Mesodermal cell (in vitro differentiated cells): Measurements from ENCODE around the gene AMFR.

ENCODE experiments used
- H3K27ac ChIP-seq: 2 replicates; pipeline ENCODE4 v1.7.0; 2013; ENCODE audit warnings: mild to moderate bottlenecking, low read depth, low read length, moderate library complexity; ENCODE audit not compliant: severe bottlenecking
- H3K36me3 ChIP-seq: 2 replicates; pipeline ENCODE4 v1.7.1; 2013; ENCODE audit warnings: mild to moderate bottlenecking, low read length, moderate library complexity; ENCODE audit not compliant: control insufficient read depth, insufficient read depth
- H3K4me1 ChIP-seq: one replicate; pipeline ENCODE4 v1.7.1; 2013; ENCODE audit warnings: mild to moderate bottlenecking, low read length; ENCODE audit not compliant: insufficient read depth, control insufficient read depth, poor library complexity, severe bottlenecking
- H3K4me3 ChIP-seq: 2 replicates; pipeline ENCODE4 v1.7.0; 2013; ENCODE audit warnings: low read length, control low read depth, mild to moderate bottlenecking; ENCODE audit not compliant: insufficient read depth, poor library complexity, severe bottlenecking; ENCODE audit errors: extremely low read depth
- H3K9me3 ChIP-seq: 2 replicates; pipeline ENCODE4 v1.7.1; 2013; ENCODE audit warnings: mild to moderate bottlenecking, low read length, moderate library complexity; ENCODE audit not compliant: control insufficient read depth
- WGBS, 2 experiments: methylation state at CpG; one replicate each; pipeline ENCODE4 v1.1.5; 2013; ENCODE audit warnings: missing lambda C conversion rate in 2 of 2; ENCODE audit not compliant: insufficient coverage in 2 of 2; 5-methylcytosine and 5-hydroxymethylcytosine counted together

AMFR gene

GRCh38 chr16:56371660-56371937 is 53.7 kb downstream of the AMFR start:
- H3K27ac ChIP-seq: no peak overlapping the region
- WGBS, 2 experiments: no CpG with 5 or more reads among the region's 1 CpG

GRCh38 chr16:56370875-56371659 is 54.3 kb downstream of the AMFR start:
- H3K4me3 ChIP-seq: no peak overlapping the region
- H3K27ac ChIP-seq: no peak overlapping the region
- WGBS, 2 experiments: 74 to 100% methylated on average over 2 to 5 of the region's 6 CpGs
- peaks cover 7% of the 10 kb centered on the region for H3K4me1 ChIP-seq
- no peaks in the 10 kb centered on the region for H3K9me3 ChIP-seq
- H3K36me3 ChIP-seq: peaks cover 37% of the 10 kb centered on the region

More at GRCh38 chr16:56371660-56371937, 53.7 kb downstream of the AMFR start:
- Histone ChIP-seq H3K4me1 (peaks cover 7% of the 10 kb centered on the region), H3K4me3 (no peak overlapping the region), H3K36me3 (peaks cover 33% of the 10 kb centered on the region), H3K9me3 (no peaks in the 10 kb centered on the region)

- Histone ChIP-seq H3K9me3 (no peaks in the 10 kb centered on the region), H3K4me1 (peaks cover 7% of the 10 kb centered on the region), H3K36me3 (peaks cover 41% of the 10 kb centered on the region), H3K27ac (no peak overlapping the region), H3K4me3 (no peak overlapping the region)
- WGBS, 2 experiments: 100% methylated on average over 1 of the region's 2 CpGs; no CpG with 5 or more reads in 1 of the 2 experiments
These were observed 55.0 kb downstream of the AMFR start for GRCh38 chr16:56370185-56370874.

GRCh38 chr16:56369202-56369601 is 56.1 kb downstream of the AMFR start:
- Histone ChIP-seq H3K27ac (no peak overlapping the region), H3K36me3 (peaks cover 49% of the 10 kb centered on the region), H3K4me1 (peaks cover 7% of the 10 kb centered on the region), H3K9me3 (no peaks in the 10 kb centered on the region), H3K4me3 (no peak overlapping the region)
- WGBS, 2 experiments: 90 to 100% methylated on average over 4 of the region's 5 CpGs

GRCh38 chr16:56368545-56368944 is 56.8 kb downstream of the AMFR start:
- H3K36me3 ChIP-seq: peaks cover 55% of the 10 kb centered on the region
- peaks cover 7% of the 10 kb centered on the region for H3K4me1 ChIP-seq
- no peak overlapping the region for H3K4me3 ChIP-seq
- no peak overlapping the region for H3K27ac ChIP-seq
- no peaks in the 10 kb centered on the region for H3K9me3 ChIP-seq
- WGBS, 2 experiments: no CpG with 5 or more reads among the region's 2 CpGs

- peaks cover 7% of the 10 kb centered on the region for H3K4me1 ChIP-seq
- no peak overlapping the region for H3K4me3 ChIP-seq
- peaks cover 63% of the 10 kb centered on the region for H3K36me3 ChIP-seq
- no peaks in the 10 kb centered on the region for H3K9me3 ChIP-seq
- WGBS, 2 experiments: 94% methylated on average over 5 of the region's 6 CpGs
- no peak overlapping the region for H3K27ac ChIP-seq
These were observed 57.6 kb downstream of the AMFR start for GRCh38 chr16:56367764-56368163.

GRCh38 chr16:56366945-56367344 is 58.4 kb downstream of the AMFR start:
- no peaks in the 10 kb centered on the region for H3K9me3 ChIP-seq
- H3K4me3 ChIP-seq: no peak overlapping the region
- H3K27ac ChIP-seq: no peak overlapping the region
- H3K4me1 ChIP-seq: peaks cover 7% of the 10 kb centered on the region
- WGBS, 2 experiments: 95 to 97% methylated on average over 7 to 9 of the region's 9 CpGs
- H3K36me3 ChIP-seq: peaks cover 71% of the 10 kb centered on the region

GRCh38 chr16:56365552-56365951 is 59.8 kb downstream of the AMFR start:
- 96 to 98% methylated on average over 4 of the region's 7 CpGs for WGBS, 2 experiments
- H3K36me3 ChIP-seq: peaks cover 79% of the 10 kb centered on the region
- no peak overlapping the region for H3K27ac ChIP-seq
- no peak overlapping the region for H3K4me3 ChIP-seq
- H3K9me3 ChIP-seq: no peaks in the 10 kb centered on the region
- peaks cover 3% of the 10 kb centered on the region for H3K4me1 ChIP-seq

- Histone ChIP-seq H3K9me3 (no peaks in the 10 kb centered on the region), H3K4me3 (no peak overlapping the region), H3K4me1 (no peaks in the 10 kb centered on the region), H3K36me3 (peaks cover 81% of the 10 kb centered on the region), H3K27ac (no peak overlapping the region)
- 95% methylated on average over 7 to 8 of the region's 8 CpGs for WGBS, 2 experiments
These were observed 60.5 kb downstream of the AMFR start for GRCh38 chr16:56364865-56365264.

- H3K4me1 ChIP-seq: no peaks in the 10 kb centered on the region
- no peak overlapping the region for H3K27ac ChIP-seq
- peaks cover 72% of the 10 kb centered on the region for H3K36me3 ChIP-seq
- no peak overlapping the region for H3K4me3 ChIP-seq
- no peaks in the 10 kb centered on the region for H3K9me3 ChIP-seq
- WGBS, 2 experiments: 95 to 97% methylated on average over 23 to 26 of the region's 26 CpGs
These were observed 61.4 kb downstream of the AMFR start for GRCh38 chr16:56363781-56364565.
